ENCODE data around the gene PTN.

PTN gene

DNA sequence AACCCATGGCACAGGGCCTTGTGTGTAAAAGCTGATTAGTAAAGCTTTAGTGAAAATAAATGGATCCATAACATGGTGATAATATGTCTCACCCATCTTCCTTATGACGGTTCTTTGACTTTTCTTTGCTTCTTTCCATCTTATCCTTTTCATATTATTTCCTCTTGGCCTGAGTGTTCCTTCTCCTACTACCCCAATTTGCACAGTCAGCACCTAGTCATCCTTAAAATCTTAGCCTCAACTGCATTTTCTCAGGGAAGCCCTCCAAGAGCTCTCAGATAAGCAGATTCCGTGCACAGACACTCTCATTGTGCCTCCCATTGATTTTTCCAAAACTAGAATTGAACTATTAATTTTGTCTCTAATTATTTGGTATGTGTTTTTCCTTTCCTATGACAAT is 112.4 kb downstream of the PTN start:
- H3K36me3 ChIP-seq (ENCODE audit: insufficient read depth, low read length), result no peaks in the 10 kb centered on the region
- no peak overlapping the region for H3K4me2 ChIP-seq (ENCODE audit: low read length)
- H3K9ac ChIP-seq (ENCODE audit: low read length), result no peak overlapping the region
- no peaks in the 10 kb centered on the region for H4K20me1 ChIP-seq (ENCODE audit: insufficient read depth, low read length)
- no peak overlapping the region for H3K4me3 ChIP-seq (ENCODE audit: low read depth, low read length, poor library complexity, severe bottlenecking)
- no peaks in the 10 kb centered on the region for H3K9me3 ChIP-seq (ENCODE audit: low read length)
- H3K27ac ChIP-seq (ENCODE audit: low read depth, low read length, poor library complexity, severe bottlenecking), result no peak overlapping the region
- no peaks in the 10 kb centered on the region for H3K27me3 ChIP-seq (ENCODE audit: insufficient read depth, low read length)
- no peaks in the 10 kb centered on the region for H3K9me2 ChIP-seq (ENCODE audit: low read depth, low read length)
- TF ChIP-seq, protein P1, sequence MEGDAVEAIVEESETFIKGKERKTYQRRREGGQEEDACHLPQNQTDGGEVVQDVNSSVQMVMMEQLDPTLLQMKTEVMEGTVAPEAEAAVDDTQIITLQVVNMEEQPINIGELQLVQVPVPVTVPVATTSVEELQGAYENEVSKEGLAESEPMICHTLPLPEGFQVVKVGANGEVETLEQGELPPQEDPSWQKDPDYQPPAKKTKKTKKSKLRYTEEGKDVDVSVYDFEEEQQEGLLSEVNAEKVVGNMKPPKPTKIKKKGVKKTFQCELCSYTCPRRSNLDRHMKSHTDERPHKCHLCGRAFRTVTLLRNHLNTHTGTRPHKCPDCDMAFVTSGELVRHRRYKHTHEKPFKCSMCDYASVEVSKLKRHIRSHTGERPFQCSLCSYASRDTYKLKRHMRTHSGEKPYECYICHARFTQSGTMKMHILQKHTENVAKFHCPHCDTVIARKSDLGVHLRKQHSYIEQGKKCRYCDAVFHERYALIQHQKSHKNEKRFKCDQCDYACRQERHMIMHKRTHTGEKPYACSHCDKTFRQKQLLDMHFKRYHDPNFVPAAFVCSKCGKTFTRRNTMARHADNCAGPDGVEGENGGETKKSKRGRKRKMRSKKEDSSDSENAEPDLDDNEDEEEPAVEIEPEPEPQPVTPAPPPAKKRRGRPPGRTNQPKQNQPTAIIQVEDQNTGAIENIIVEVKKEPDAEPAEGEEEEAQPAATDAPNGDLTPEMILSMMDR (IDR thresholded peaks at IDR 0.05; ENCODE audit: low read length), result no peak
- TF ChIP-seq EZH2 (IDR thresholded peaks at IDR 0.05; ENCODE audit: borderline replicate concordance, low read length), result no peak
- H3K79me2 ChIP-seq (ENCODE audit: insufficient read depth, low read length), result no peaks in the 10 kb centered on the region
- H3F3A ChIP-seq (ENCODE audit: insufficient read depth, low read length), result no peaks in the 10 kb centered on the region
- H3K4me1 ChIP-seq (ENCODE audit: insufficient read depth, low read length, severe bottlenecking), result no peaks in the 10 kb centered on the region
- H2AFZ ChIP-seq (ENCODE audit: low read length), result no peak overlapping the region

DNA sequence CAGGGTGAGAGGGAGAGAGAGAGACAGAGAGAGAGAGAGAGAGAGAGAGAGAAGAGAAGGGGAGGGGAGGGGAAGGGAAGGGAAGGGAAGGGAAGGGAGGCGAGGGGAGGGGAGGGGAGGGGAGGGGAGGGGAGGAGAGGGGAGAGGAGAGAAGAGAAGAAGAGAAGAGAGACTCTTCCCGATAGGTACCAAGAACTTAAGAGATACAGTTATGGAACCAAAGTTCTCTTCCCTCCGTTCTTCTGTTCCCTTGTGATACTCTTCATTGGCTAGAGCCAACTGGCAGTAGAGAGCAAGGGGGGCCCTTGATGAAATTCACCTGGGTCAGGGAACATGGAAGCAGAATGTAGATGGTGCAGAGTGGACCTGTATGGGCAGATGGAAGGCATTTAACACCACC is 122.1 kb downstream of the PTN start:
- H3K79me2 ChIP-seq (ENCODE audit: insufficient read depth, low read length), result no peaks in the 10 kb centered on the region
- no peaks in the 10 kb centered on the region for H3K4me1 ChIP-seq (ENCODE audit: insufficient read depth, low read length, severe bottlenecking)
- H3K4me3 ChIP-seq (ENCODE audit: low read depth, low read length, poor library complexity, severe bottlenecking), result no peak overlapping the region
- H3F3A ChIP-seq (ENCODE audit: insufficient read depth, low read length), result no peaks in the 10 kb centered on the region
- H2AFZ ChIP-seq (ENCODE audit: low read length), result no peak overlapping the region
- no peaks in the 10 kb centered on the region for H4K20me1 ChIP-seq (ENCODE audit: insufficient read depth, low read length)
- H3K27ac ChIP-seq (ENCODE audit: low read depth, low read length, poor library complexity, severe bottlenecking), result no peak overlapping the region
- no peaks in the 10 kb centered on the region for H3K27me3 ChIP-seq (ENCODE audit: insufficient read depth, low read length)
- no peak overlapping the region for H3K4me2 ChIP-seq (ENCODE audit: low read length)
- no peak for TF ChIP-seq EZH2 (IDR thresholded peaks at IDR 0.05; ENCODE audit: borderline replicate concordance, low read length)
- TF ChIP-seq, protein P1 (IDR thresholded peaks at IDR 0.05; ENCODE audit: low read length), result no peak
- H3K9ac ChIP-seq (ENCODE audit: low read length), result no peak overlapping the region
- peaks cover 2% of the 10 kb centered on the region; the same call in 1 of the 2 replicates for H3K9me2 ChIP-seq (ENCODE audit: low read depth, low read length)
- H3K36me3 ChIP-seq (ENCODE audit: insufficient read depth, low read length), result no peaks in the 10 kb centered on the region
- H3K9me3 ChIP-seq (ENCODE audit: low read length), result no peaks in the 10 kb centered on the region

- Histone ChIP-seq H3K4me1 (ENCODE audit: insufficient read depth, low read length, severe bottlenecking) (no peaks in the 10 kb centered on the region), H3K9me3 (ENCODE audit: low read length) (no peaks in the 10 kb centered on the region), H3K27ac (ENCODE audit: low read depth, low read length, poor library complexity, severe bottlenecking) (no peak overlapping the region), H3K4me2 (ENCODE audit: low read length) (no peak overlapping the region), H3K79me2 (ENCODE audit: insufficient read depth, low read length) (no peaks in the 10 kb centered on the region), H3F3A (ENCODE audit: insufficient read depth, low read length) (no peaks in the 10 kb centered on the region), H3K4me3 (ENCODE audit: low read depth, low read length, poor library complexity, severe bottlenecking) (no peak overlapping the region), H3K9ac (ENCODE audit: low read length) (no peak overlapping the region), H3K9me2 (ENCODE audit: low read depth, low read length) (no peaks in the 10 kb centered on the region), H3K36me3 (ENCODE audit: insufficient read depth, low read length) (no peaks in the 10 kb centered on the region), H2AFZ (ENCODE audit: low read length) (no peak overlapping the region), H3K27me3 (ENCODE audit: insufficient read depth, low read length) (no peaks in the 10 kb centered on the region), H4K20me1 (ENCODE audit: insufficient read depth, low read length) (no peaks in the 10 kb centered on the region)
- TF ChIP-seq, protein P1 (IDR thresholded peaks at IDR 0.05; ENCODE audit: low read length), result no peak
- TF ChIP-seq EZH2 (IDR thresholded peaks at IDR 0.05; ENCODE audit: borderline replicate concordance, low read length), result no peak
Measured at GRCh38 chr7:137213744-137214143, 129.8 kb downstream of the PTN start.
